Activated naive CD8-positive, alpha-beta T cell treated with anti-CD3 and anti-CD28 coated beads, Interleukin-2, amount 50 U/mL, for 24 hours (primary cell): Measurements from ENCODE around the gene RNF112.

Source experiments
- ATAC-seq: fragments of 150-1000 bp; cut with Tn5 transposase; one replicate; pipeline ENCODE4 v1.10.0; 2021
- DNase-seq: peaks from one replicate; pipeline ENCODE4 v3.0.0; 2021
- H3K27ac Mint-ChIP-seq: one replicate; pipeline ENCODE4 v1.8.0; 2021; ENCODE audit warnings: mild to moderate bottlenecking, mixed read lengths
- H3K27me3 Mint-ChIP-seq: one replicate; pipeline ENCODE4 v1.8.0; 2021; ENCODE audit warnings: mixed read lengths
- H3K36me3 Mint-ChIP-seq: one replicate; pipeline ENCODE4 v1.8.0; 2021; ENCODE audit warnings: low read depth, mixed read lengths
- H3K4me1 Mint-ChIP-seq: one replicate; pipeline ENCODE4 v1.8.0; 2021; ENCODE audit warnings: mixed read lengths
- H3K4me3 Mint-ChIP-seq: one replicate; pipeline ENCODE4 v1.8.0; 2021; ENCODE audit warnings: mild to moderate bottlenecking, moderate library complexity, mixed read lengths
- H3K9me3 Mint-ChIP-seq: one replicate; pipeline ENCODE4 v1.8.0; 2021; ENCODE audit warnings: mixed read lengths

Gene RNF112

GRCh38 chr17:19381741-19382444 is 29.1 kb upstream of the RNF112 start:
- no peaks in the 10 kb centered on the region for H3K9me3 Mint-ChIP-seq
- DNase-seq (no peak), ATAC-seq (no peak)
- H3K4me1 Mint-ChIP-seq, result peaks cover 16% of the 10 kb centered on the region
- H3K36me3 Mint-ChIP-seq, result peaks cover 9% of the 10 kb centered on the region
- H3K27me3 Mint-ChIP-seq, result peaks cover 2% of the 10 kb centered on the region
- H3K27ac Mint-ChIP-seq, result no peak overlapping the region
- no peak overlapping the region for H3K4me3 Mint-ChIP-seq

- Mint-ChIP-seq H3K27ac (no peak overlapping the region), H3K36me3 (peaks cover 9% of the 10 kb centered on the region), H3K27me3 (peaks cover 2% of the 10 kb centered on the region), H3K9me3 (no peaks in the 10 kb centered on the region), H3K4me3 (no peak overlapping the region), H3K4me1 (peaks cover 13% of the 10 kb centered on the region)
- no peak for DNase-seq
- no peak for ATAC-seq
Measured at GRCh38 chr17:19382531-19383444, 28.2 kb upstream of the RNF112 start.

GRCh38 chr17:19383681-19384470 is 27.2 kb upstream of the RNF112 start:
- ATAC-seq (no peak), DNase-seq (no peak)
- no peak overlapping the region for H3K4me3 Mint-ChIP-seq
- no peaks in the 10 kb centered on the region for H3K9me3 Mint-ChIP-seq
- no peak overlapping the region for H3K27ac Mint-ChIP-seq
- H3K36me3 Mint-ChIP-seq, result peaks cover 9% of the 10 kb centered on the region
- peaks cover 17% of the 10 kb centered on the region for H3K4me1 Mint-ChIP-seq
- peaks cover 2% of the 10 kb centered on the region for H3K27me3 Mint-ChIP-seq

GRCh38 chr17:19384723-19385391 is 26.2 kb upstream of the RNF112 start:
- Mint-ChIP-seq H3K27me3 (peaks cover 2% of the 10 kb centered on the region), H3K36me3 (peaks cover 9% of the 10 kb centered on the region), H3K4me1 (peaks cover 12% of the 10 kb centered on the region), H3K4me3 (no peak overlapping the region), H3K27ac (no peak overlapping the region), H3K9me3 (no peaks in the 10 kb centered on the region)
- DNase-seq, result no peak
- no peak for ATAC-seq

- Mint-ChIP-seq H3K9me3 (no peaks in the 10 kb centered on the region), H3K27me3 (peaks cover 2% of the 10 kb centered on the region), H3K27ac (no peak overlapping the region), H3K36me3 (peaks cover 7% of the 10 kb centered on the region), H3K4me1 (peaks cover 12% of the 10 kb centered on the region), H3K4me3 (no peak overlapping the region)
- ATAC-seq, result no peak
- no peak for DNase-seq
Measured at GRCh38 chr17:19385521-19385983, 25.5 kb upstream of the RNF112 start.

- no peak for DNase-seq
- H3K4me3 Mint-ChIP-seq, result no peak overlapping the region
- peak; percentile 47 for ATAC-seq
Measured at GRCh38 chr17:19386051-19386929, 24.7 kb upstream of the RNF112 start.

GRCh38 chr17:19386974-19387920 is 23.8 kb upstream of the RNF112 start, which contains the start of gene MFAP4:
Gene MFAP4, minus strand, starts transcription at chr17:19387190. Its CDS starts 35 bp downstream, at chr17:19387155.
- Mint-ChIP-seq H3K27me3 (peaks cover 2% of the 10 kb centered on the region), H3K27ac (no peak within 1 kb of the TSS), H3K36me3 (peaks cover 4% of the 10 kb centered on the region), H3K9me3 (no peaks in the 10 kb centered on the region), H3K4me1 (peaks cover 12% of the 10 kb centered on the region), H3K4me3 (no peak within 1 kb of the TSS)
- ATAC-seq, result no peak
- DNase-seq, result no peak

More at GRCh38 chr17:19386051-19386929, 24.7 kb upstream of the RNF112 start:
- H3K9me3 Mint-ChIP-seq, result no peaks in the 10 kb centered on the region
- H3K27ac Mint-ChIP-seq, result no peak overlapping the region
- H3K4me1 Mint-ChIP-seq, result peaks cover 12% of the 10 kb centered on the region
- H3K36me3 Mint-ChIP-seq, result peaks cover 5% of the 10 kb centered on the region
- peaks cover 2% of the 10 kb centered on the region for H3K27me3 Mint-ChIP-seq

GRCh38 chr17:19387921-19388521 is 23.0 kb upstream of the RNF112 start:
- Mint-ChIP-seq H3K27ac (no peak overlapping the region), H3K4me3 (no peak overlapping the region), H3K27me3 (peaks cover 2% of the 10 kb centered on the region), H3K9me3 (no peaks in the 10 kb centered on the region), H3K4me1 (peaks cover 12% of the 10 kb centered on the region), H3K36me3 (peaks cover 3% of the 10 kb centered on the region)
- ATAC-seq, result no peak
- no peak for DNase-seq

GRCh38 chr17:19388791-19389785 is 21.9 kb upstream of the RNF112 start:
- Mint-ChIP-seq H3K36me3 (no peaks in the 10 kb centered on the region), H3K9me3 (no peaks in the 10 kb centered on the region), H3K27me3 (peaks cover 2% of the 10 kb centered on the region), H3K4me3 (no peak overlapping the region), H3K27ac (no peak overlapping the region), H3K4me1 (peaks cover 12% of the 10 kb centered on the region)
- DNase-seq (no peak), ATAC-seq (no peak)

GRCh38 chr17:19390951-19391350 is 20.1 kb upstream of the RNF112 start:
- Mint-ChIP-seq H3K9me3 (no peaks in the 10 kb centered on the region), H3K27ac (no peak overlapping the region), H3K27me3 (peaks cover 2% of the 10 kb centered on the region), H3K4me3 (no peak overlapping the region), H3K36me3 (no peaks in the 10 kb centered on the region), H3K4me1 (peaks cover 12% of the 10 kb centered on the region)
- no peak for ATAC-seq
- DNase-seq, result no peak

GRCh38 chr17:19391432-19391831 is 19.6 kb upstream of the RNF112 start:
- Mint-ChIP-seq H3K4me3 (no peak overlapping the region), H3K27ac (no peak overlapping the region)

More at GRCh38 chr17:19391432-19391831, 19.6 kb upstream of the RNF112 start:
- Mint-ChIP-seq H3K4me1 (peaks cover 10% of the 10 kb centered on the region), H3K9me3 (no peaks in the 10 kb centered on the region), H3K36me3 (no peaks in the 10 kb centered on the region), H3K27me3 (no peaks in the 10 kb centered on the region)
- ATAC-seq (no peak), DNase-seq (no peak)
